Left forelimb (tissue), 1 donor: ENCODE measurements around the gene PRDM11.

ENCODE experiments used
- DNase-seq: peaks from one replicate; pipeline ENCODE4 v3.0.0-alpha.2; 2018; ENCODE audit warnings: low spot score

Gene PRDM11

GRCh38 chr11:45263773-45264172 lies 117.3 kb downstream of the PRDM11 start:
- no peak for DNase-seq

GRCh38 chr11:45264839-45265515 lies 118.5 kb downstream of the PRDM11 start:
- DNase-seq = no peak

GRCh38 chr11:45265969-45266675 lies 119.7 kb downstream of the PRDM11 start:
- no peak for DNase-seq

GRCh38 chr11:45266676-45267020 lies 120.2 kb downstream of the PRDM11 start:
- no peak for DNase-seq

- no peak for DNase-seq
Observed at GRCh38 chr11:45267052-45267451, 120.6 kb downstream of the PRDM11 start.

- DNase-seq = no peak
Observed at GRCh38 chr11:45267652-45268299, 121.3 kb downstream of the PRDM11 start.

- DNase-seq = no peak
Observed at GRCh38 chr11:45269678-45270077, 123.2 kb downstream of the PRDM11 start.

- DNase-seq = no peak
Observed at GRCh38 chr11:45270946-45271716, 124.7 kb downstream of the PRDM11 start.

GRCh38 chr11:45272701-45273100 lies 126.3 kb downstream of the PRDM11 start:
- no peak for DNase-seq

GRCh38 chr11:45273509-45273908 lies 127.1 kb downstream of the PRDM11 start:
- DNase-seq = no peak

GRCh38 chr11:45274206-45274605 lies 127.8 kb downstream of the PRDM11 start:
- DNase-seq = no peak

GRCh38 chr11:45275828-45276227 lies 129.4 kb downstream of the PRDM11 start:
- DNase-seq = no peak

GRCh38 chr11:45278714-45279113 lies 132.3 kb downstream of the PRDM11 start:
- no peak for DNase-seq

GRCh38 chr11:45279645-45280044 lies 133.2 kb downstream of the PRDM11 start:
- DNase-seq = no peak

- DNase-seq = no peak
Observed at GRCh38 chr11:45280449-45280848, 134.0 kb downstream of the PRDM11 start.

- DNase-seq = no peak
Observed at GRCh38 chr11:45282081-45282480, 135.6 kb downstream of the PRDM11 start.
